HT1080 (cell line): ENCODE data around the gene MAP3K13. TPM values are rescaled to one million over a fixed set of nuclear protein-coding genes. Genes with fewer than 3 reads are reported as not detected.

Source experiments
- DNase-seq: peaks from one replicate; pipeline ENCODE4 v3.0.0-alpha.2; 2015; ENCODE audit warnings: low read depth
- total RNA-seq: library from RNA; depleted of rRNA; stranded (reverse); fragments of >200 nt; shearing (Covaris generic); gene quantifications from 2 replicates; pipeline ENCODE4 v1.2.3, GENCODE V29; 2014; rRNA removed

Gene MAP3K13
- total RNA-seq, 1 experiment from 2014 or later: 25.6 TPM

DNA sequence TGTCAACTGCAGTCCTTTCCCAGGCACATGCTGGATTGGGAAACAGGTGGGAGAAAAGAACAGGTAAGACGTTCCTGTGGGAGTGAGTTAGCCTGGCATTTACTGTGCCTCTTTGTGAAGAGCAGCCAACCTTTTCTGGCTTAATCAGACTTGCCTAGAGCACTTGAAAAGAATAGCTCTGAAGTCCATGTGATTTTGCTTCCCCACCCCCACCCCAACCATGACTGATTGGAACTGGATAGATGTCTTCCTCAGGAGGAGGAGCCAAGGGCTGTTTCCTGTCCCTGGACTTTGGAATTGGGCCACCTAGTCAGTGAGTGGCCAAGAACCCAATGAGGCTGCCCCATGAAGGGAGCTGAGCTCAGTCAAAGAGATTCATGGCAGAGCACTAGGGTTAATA is 140.6 kb downstream of the MAP3K13 start:
- no peak for DNase-seq

DNA sequence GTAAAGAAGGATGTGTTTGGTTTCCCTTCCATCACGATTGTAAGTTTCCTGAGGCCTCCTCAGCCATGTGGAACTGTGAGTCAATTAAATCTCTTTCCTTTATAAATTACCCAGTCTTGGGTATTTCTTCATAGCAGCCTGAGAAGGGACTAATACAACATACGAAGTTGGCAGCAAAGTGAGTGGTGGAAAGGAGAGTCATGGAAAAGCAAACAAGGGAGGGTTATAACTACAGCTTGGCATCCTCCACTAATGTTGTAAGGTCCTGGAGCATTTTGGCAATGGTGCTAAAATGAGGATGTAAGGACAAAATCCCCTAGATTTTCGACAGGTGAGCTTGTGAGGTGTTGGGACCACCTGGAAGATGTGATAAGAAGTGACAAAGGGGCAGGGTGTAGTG is 141.7 kb downstream of the MAP3K13 start:
- DNase-seq: no peak

DNA sequence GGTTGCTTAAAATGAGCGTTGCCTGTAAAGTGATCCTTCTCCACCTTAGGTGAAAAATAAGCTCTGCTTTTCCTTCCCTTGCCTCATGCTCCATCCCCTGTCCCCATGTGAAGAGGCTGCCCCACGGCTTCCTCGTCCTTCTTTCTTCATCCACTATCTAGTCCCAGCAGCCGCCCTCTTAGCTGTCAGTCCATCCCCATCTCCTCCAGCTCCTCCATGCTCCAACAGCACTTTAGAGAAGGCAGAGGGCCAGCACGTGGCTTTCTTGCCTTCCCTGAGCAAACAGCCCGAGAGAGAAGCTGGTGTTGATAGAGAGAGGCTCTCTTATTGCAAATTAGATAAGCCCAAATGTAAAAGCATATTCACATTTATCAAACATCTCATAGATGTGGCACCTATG is 144.9 kb downstream of the MAP3K13 start:
- DNase-seq: no peak

DNA sequence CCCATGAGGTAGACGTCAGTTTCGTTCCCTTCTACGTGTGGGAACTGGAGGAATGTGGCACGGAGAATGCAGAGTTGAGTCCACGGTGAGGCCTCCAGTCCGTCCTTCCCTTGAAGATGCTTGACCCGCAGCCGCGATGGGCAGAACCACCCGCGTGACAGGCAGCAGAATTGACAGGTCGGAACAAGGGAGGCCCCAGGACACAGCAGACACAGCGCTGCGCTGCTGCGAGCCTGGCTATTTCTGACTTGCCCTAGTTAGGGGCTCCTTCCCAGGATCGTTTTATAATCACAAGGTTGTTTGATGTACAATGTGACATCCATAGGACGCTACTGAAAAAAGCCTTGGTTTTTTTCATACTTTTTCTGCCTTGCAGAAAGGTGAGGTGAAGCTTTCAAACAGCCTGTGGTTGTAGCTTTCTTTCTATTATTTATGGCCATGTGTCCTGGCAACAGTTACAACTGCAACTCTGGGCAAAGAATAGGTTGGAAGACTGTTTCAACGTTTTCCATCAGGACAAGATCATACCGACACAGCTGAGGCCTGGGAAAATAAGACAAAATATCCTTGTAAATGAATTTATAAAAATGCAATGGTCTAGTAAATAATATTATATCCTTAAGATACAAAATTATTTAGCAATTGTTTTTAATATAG is 145.5 kb downstream of the MAP3K13 start:
- no peak for DNase-seq

DNA sequence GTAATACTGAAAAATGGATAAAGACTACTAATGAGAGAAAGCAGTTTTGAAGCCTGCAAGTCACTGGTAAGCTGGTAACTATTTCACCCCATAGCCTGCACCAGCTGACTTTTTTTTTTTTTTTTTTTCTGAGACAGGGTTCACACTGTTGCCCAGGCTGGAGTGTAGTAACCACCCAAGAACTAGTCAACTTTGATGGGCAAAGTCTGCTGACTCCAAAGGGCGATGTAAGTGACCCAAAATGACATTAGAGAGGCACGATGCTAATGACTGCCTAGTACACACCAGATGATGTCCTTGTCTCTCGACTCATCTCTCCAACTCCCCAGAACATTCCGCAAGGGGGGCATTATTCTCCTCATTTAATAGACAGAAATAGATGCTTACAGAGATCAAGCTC is 148.8 kb downstream of the MAP3K13 start:
- no peak for DNase-seq

DNA sequence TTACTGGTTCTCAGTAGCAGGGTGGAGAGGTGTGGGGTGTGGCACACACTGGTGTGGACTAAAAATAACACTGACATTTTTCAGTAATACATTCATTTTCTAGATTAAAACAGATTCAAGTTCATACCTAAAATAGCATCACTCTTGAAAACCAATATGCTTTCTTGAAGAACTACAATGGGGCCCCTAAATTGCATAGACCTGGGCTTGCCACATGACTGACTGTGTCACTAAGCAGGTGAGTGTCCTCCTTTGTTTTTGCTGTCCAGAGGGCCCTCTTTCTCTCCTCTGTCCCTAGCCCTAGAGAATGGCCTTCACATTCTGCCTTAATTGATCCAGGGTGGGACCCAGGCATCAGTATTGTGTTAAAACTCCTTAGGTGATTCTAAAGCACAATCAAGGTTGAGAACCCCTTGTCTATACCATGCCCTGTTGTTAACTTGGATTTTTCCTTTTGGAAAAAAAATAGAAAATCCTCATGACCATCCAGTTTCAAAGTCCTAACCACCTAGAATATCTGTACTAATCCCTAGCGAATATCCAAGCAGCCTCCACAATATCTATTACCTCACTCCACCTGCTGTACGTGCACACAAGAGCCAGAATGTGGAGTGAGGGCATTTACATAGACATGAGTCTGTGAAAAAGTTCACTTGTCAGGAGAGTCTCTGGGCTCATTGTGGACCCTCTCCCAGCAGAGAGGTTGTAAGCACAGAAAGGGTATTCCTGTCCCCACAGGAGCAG is 154.6 kb downstream of the MAP3K13 start:
- DNase-seq: no peak

DNA sequence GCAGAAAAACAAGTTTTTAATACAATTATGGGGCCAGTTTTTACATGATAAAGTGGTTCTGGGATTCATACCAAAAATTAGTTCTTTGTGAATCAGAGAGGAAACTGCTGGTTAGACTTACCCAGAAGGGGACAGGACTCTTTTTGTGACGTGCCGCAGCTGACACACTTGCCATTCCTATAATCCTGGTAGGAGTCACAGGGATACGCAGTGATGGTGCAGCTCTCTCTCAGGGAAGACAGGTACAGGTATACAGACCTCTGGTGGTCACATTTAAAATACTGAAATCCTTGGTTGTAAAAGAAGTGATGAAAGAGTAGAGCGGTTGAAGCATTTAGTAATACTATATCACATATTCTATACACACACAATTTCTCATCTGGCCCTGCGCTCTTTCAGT is 156.1 kb downstream of the MAP3K13 start:
- DNase-seq: no peak

DNA sequence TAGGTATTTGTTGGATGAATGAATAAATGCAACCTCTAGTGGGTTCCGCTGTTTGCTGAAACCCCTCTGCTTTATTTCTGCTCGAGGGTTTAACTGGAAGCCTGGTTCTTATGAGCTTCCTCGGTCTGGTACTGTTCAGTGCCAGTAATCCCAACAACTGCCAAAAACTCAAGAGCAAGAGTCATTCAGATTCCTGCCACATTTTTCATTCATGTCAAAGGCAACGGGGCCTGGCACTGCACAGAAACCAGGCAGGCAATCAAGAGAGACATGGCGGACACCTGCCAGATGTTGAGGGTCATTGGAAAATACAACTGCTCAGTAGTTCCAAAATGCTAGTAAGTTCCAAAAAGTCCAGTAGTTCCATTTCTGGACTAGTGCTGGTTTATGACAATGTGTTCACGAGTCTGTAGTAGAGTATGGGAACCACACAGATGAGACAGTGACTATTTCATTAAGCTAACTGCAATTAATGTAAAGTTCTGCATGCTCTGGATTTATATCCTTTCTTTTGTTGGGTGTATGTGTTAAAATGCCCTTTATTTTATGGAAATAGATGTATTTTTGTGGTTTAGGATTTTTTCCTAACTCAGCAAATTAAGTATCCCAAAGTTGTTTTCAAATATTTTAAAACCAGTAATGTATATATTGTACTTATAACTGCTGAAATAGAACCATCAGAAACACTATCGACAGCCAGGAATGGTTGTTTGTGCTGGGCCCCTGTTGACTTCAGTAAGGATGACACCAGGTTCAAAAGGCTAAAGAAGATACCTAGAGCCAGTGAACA is 158.6 kb downstream of the MAP3K13 start:
- no peak for DNase-seq

DNA sequence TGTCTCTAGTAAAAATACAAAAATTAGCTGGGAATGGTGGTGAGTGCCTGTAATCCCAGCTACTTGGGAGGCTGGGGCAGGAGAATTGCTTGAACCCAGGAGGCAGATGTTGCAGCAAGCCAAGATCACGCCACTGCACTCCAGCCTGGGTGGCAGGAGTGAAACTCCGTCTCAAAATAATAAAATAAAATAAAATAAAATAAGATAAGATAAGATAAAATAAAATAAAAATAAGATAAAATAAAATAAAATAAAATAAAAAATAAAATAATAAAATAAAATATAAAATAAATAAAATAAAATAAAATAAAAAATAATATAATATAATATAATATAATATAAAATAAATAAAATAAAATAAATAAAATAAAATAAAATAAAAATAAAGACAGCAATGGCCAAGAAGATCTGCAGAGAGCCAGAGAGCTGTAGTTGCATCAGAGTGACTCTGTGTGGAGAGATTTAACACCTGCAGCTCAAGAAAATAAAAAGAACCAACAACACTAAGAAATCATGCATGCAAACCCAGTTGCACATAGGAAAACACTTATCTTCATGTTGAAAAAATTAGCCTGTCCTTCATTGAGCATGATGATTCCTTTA is 163.5 kb downstream of the MAP3K13 start:
- no peak for DNase-seq

DNA sequence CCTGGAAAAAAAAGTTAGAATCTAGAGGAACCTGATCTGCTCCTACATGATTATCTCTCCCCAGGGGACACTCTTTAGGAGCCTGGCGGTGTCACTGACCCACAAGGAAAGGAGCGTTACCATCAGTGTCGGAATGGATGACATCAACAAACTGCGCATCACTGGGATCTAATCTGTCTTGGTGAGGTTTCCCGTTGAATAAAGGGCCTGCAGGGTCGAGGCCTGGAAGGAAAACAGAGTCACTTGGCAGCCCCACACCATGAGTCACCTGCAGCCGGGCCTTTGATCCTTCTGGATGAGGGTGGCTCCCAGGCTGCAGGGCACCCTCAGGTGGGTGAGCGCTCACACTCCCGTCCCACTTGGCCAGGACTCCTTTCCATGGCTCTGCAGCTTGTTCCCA is 164.4 kb downstream of the MAP3K13 start:
- peak; percentile 51 for DNase-seq

DNA sequence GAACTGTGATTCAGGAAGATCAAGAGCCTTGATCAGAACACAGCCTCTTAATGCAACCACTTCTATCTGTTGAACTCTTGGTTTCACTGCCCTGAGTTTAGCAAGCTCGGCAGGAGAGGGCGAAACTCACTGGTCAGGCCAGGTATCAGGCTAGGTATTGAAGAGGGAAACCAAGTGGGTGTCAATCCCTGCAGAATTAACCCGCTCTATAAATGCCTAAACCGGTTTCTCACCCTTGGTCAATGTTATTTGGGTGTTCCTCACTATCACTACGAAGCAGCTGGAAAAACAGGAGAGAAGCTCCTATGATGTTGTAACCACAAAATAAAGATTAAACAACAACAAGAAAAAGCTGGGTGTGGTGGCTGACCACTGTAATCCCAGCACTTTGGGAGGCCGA is 165.6 kb downstream of the MAP3K13 start:
- no peak for DNase-seq

DNA sequence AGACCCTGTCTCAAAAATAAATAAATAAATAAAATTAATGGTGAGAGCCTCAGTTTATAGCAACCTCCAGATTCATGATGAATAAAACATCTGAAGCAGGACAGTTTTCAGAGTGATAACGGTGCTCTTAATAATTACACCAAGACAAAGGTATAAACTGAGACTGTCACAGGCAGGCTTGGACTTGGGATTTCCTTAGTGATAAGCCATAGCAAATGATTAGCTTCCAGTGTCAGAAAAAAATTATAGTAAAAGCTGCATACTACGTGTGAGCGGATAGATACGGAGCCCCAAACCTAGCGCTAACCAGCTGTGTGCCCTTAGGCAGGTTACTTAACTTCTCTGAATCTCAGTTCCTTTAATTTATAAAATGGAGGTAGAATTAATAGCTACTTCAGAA is 167.9 kb downstream of the MAP3K13 start:
- DNase-seq: no peak

DNA sequence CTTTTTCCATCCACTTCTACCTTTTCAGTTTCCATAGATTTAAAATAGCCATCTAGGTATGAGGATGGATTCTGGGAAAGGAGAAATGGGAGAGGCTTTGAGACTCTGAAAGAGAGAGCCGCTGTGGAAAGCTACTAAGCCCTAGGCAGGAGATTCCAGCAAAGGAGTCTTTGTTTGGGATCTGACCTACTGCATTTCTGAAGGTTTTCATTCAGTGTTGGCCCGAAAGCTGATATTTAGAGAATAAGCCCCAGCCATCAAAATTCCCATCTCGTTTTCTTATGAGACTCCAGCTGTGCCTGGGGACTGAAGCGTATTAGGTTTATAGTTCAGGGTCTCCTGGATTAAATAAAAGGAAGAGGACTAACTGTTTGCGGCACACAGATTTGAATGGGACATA is 170.0 kb downstream of the MAP3K13 start:
- DNase-seq: no peak

DNA sequence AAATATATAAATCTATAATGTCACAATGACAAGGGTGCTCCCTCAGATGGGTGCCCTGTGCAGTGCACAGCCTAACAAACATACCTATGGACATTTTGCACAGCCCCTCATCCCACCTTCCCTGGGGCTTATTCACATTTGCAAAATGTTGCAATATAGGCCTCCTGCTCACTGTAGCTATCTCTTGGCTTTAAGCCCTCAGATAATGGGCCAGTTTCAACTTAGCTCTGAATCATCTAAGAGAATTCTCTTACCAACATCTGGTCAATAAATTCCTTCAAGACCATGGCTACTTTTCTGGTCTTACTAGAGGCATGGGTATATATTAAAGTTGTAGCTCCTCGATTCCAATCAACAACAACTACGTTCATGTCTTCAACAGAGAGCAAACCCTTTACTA is 171.6 kb downstream of the MAP3K13 start:
- DNase-seq: no peak

DNA sequence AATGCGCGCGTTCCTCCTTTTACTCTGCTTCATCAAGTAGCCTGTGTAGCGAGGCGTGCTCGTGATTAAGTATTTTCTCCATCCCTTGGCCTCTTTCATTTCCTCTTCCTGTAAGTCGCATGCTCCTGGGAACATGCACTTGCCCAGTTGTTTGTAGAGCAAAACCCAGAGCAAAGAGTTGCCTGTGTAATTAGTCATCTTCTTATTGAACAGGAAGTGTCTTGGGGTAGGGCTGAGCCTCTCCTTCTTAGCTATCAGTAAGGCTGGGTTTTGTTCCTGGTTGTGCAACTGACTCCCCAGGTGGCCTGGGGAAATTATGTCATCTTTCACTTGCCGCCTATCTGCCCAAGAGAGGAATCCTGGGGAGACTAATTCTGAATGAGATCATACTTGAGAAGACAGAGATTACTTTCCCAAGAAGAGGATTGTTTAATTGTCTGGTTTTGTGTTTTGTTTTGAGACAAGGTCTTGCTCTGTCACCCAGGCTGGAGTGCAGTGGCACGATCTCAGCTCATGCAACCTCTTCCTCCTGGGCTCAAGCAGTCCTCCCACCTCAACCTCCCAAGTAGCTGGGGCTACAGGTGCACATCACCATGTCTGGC is 174.5 kb downstream of the MAP3K13 start:
- DNase-seq: peak; percentile 100

Other genes starting within 250 kb of the MAP3K13 start
- gene C3orf70, start 210.1 kb upstream of the MAP3K13 start, total RNA-seq: 1.7 and 2.6 TPM in 2 replicates
- 2.2 and 6.8 TPM in 2 replicates for gene EHHADH, start 109.1 kb upstream of the MAP3K13 start, total RNA-seq
- gene TMEM41A, start 135.9 kb downstream of the MAP3K13 start, total RNA-seq: 20.0 and 23.9 TPM in 2 replicates
- 0.13 and 0.63 TPM in 2 replicates for gene LIPH, start 189.5 kb downstream of the MAP3K13 start, total RNA-seq
- 21.6 and 35.4 TPM in 2 replicates for gene SENP2, start 223.2 kb downstream of the MAP3K13 start, total RNA-seq